Brain microvascular endothelial cell (primary cell): Measurements from ENCODE around the gene PKHD1.

ENCODE experiments used
- DNase-seq: peaks from one replicate; pipeline ENCODE4 v3.0.0-alpha.2; 2020
- H3K27ac ChIP-seq: fragments of 250-450 bp; sonication (Bioruptor Pico); 2 replicates; pipeline ENCODE4 v1.5.1; 2020; ENCODE audit warnings: mild to moderate bottlenecking, moderate library complexity
- H3K27me3 ChIP-seq: fragments of 250-450 bp; sonication (Bioruptor Pico); replicated peaks from 2 replicates; pipeline ENCODE4 v1.5.1; 2020; ENCODE audit warnings: mild to moderate bottlenecking
- H3K36me3 ChIP-seq: fragments of 250-450 bp; sonication (Bioruptor Pico); replicated peaks from 2 replicates; pipeline ENCODE4 v1.5.1; 2020; ENCODE audit warnings: mild to moderate bottlenecking
- H3K4me3 ChIP-seq: 2 replicates; pipeline ENCODE4 v1.5.1; 2011; ENCODE audit warnings: low read depth, mild to moderate bottlenecking, control low read depth, low read length, moderate library complexity
- in situ Hi-C: cut with HindIII; loops from 2 replicates; pipeline ENCODE4 v1.10.0; 2017; ENCODE audit warnings: low sequenced_read_pairs, low pct_ligation_motif_present
- TF ChIP-seq, protein P1 (sequence below): IDR thresholded peaks from 2 replicates; pipeline ENCODE4 v1.5.1; 2011; ENCODE audit warnings: low read depth, mild to moderate bottlenecking, moderate library complexity, low read length, control low read depth, inconsistent platforms; ENCODE audit errors: missing control alignments

PKHD1 gene

DNA sequence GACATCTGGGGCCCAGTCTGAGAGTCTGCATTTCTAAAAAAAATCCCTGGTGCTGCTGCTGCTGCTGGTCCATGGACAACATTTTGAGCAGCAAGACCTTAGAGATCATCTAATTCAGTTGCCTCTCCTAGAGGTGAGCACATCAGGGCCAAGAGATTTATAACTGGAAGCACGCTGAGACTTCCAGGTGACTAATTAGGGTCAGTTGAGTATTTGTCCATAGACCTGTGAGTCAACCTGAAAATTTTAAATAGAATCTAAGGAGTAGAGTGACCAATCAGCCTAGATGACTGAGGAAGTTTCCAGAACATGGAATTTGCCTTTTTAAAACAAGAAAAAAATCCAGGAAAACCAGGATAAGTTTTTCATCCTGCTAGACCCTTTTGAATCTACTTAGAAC is 221.4 kb downstream of the PKHD1 start:
- H3K27me3 ChIP-seq = no peaks in the 10 kb centered on the region
- H3K27ac ChIP-seq = no peak overlapping the region
- no peak overlapping the region for H3K4me3 ChIP-seq
- in situ Hi-C loops = no loop called here
- TF ChIP-seq, protein P1, sequence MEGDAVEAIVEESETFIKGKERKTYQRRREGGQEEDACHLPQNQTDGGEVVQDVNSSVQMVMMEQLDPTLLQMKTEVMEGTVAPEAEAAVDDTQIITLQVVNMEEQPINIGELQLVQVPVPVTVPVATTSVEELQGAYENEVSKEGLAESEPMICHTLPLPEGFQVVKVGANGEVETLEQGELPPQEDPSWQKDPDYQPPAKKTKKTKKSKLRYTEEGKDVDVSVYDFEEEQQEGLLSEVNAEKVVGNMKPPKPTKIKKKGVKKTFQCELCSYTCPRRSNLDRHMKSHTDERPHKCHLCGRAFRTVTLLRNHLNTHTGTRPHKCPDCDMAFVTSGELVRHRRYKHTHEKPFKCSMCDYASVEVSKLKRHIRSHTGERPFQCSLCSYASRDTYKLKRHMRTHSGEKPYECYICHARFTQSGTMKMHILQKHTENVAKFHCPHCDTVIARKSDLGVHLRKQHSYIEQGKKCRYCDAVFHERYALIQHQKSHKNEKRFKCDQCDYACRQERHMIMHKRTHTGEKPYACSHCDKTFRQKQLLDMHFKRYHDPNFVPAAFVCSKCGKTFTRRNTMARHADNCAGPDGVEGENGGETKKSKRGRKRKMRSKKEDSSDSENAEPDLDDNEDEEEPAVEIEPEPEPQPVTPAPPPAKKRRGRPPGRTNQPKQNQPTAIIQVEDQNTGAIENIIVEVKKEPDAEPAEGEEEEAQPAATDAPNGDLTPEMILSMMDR = no peak
- H3K36me3 ChIP-seq = no peaks in the 10 kb centered on the region
- no peak for DNase-seq

- H3K4me3 ChIP-seq = no peak overlapping the region
- H3K36me3 ChIP-seq = no peaks in the 10 kb centered on the region
- TF ChIP-seq, protein P1 = no peak
- in situ Hi-C loops = no loop called here
- H3K27me3 ChIP-seq = no peaks in the 10 kb centered on the region
- no peak for DNase-seq
- H3K27ac ChIP-seq = no peak overlapping the region
These were observed 222.2 kb downstream of the PKHD1 start for GRCh38 chr6:51865176-51865575.

- Histone ChIP-seq H3K4me3 (no peak overlapping the region), H3K27me3 (no peaks in the 10 kb centered on the region), H3K36me3 (no peaks in the 10 kb centered on the region), H3K27ac (no peak overlapping the region)
- TF ChIP-seq, protein P1 = no peak
- in situ Hi-C loops = no loop called here
- DNase-seq = no peak
These were observed 230.3 kb downstream of the PKHD1 start for GRCh38 chr6:51857134-51857533.

DNA sequence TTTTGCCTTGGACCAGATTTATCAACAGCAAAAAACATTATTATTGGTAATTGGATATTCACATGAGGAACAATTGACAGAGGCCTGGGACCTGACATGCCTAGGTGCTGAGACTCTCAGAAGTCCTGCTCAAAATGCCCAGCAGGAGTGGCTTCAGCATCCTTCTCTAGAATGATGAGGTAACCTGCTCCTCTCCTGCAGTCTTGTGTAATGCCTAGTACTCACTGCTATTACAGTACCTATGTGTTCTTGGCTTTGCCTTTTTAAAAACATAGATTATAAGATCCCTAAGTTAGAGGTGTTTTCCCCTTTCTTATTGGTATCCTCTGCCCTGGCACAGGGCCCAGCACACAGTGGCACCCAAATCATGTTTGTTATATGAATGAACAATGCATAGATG is 230.9 kb downstream of the PKHD1 start:
- no peak for DNase-seq
- Histone ChIP-seq H3K27ac (no peak overlapping the region), H3K36me3 (no peaks in the 10 kb centered on the region), H3K4me3 (no peak overlapping the region), H3K27me3 (no peaks in the 10 kb centered on the region)
- TF ChIP-seq, protein P1 = no peak
- in situ Hi-C loops = no loop called here

DNA sequence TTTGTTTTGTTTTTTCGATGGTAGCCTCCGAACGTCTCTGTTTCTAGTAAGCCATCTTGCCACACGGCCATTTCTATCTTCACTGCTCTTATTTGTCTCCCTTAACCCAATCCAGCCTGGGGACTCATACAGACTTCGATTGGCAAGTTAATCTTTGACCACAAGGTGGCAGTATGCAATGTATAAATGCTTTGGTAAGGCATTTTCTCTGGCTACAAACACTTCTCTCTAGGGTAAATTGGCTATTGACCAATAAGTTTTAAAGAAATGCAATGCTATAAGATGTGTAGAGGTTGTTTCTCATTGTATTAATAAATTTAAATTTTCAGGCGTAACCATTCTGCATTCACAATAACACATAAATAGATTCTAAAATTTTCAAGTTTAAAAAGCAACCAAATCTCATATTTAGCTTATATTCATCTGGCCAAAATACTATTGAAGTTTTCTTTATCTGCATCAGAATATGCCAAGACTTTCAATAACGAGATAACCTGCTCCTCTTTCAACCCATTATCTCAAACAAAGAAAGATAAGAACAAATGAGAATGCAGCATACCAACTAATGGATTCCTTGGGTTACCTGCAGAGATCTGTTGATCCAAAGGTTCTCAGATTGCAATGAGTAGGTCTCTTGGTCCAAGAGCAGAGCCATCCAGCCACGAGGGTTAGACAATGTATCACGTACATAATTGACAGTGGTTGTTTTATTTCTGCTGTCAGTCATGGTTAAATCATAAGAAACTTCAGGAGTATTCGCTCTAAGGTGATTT is 231.9 kb downstream of the PKHD1 start:
- H3K27ac ChIP-seq = no peak overlapping the region
- peak; percentile 49 for DNase-seq
- in situ Hi-C loops = no loop called here
- H3K36me3 ChIP-seq = no peaks in the 10 kb centered on the region
- TF ChIP-seq, protein P1 = peak; percentile 57
- H3K4me3 ChIP-seq = no peak overlapping the region
- no peaks in the 10 kb centered on the region for H3K27me3 ChIP-seq

DNA sequence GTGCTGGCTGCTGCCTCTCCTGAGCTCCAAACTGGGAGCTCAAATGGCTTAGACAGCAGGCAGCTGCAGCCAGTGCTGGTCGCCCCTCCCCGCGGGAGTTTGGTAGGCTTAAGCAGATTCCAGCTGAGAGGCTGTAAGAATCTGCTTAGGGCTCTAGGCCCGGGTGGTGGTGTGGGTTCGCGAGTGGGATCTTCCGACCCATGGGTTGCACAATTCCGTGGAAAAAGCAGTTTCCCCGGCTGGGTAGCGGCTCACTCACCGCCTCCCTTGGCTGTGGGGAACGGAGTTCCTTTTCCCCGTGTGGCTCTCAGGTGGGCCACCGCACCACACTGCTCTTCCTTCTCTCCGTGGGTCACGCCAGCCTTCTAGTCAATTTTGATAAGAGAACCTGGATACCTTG is 232.5 kb downstream of the PKHD1 start:
- Histone ChIP-seq H3K4me3 (no peak overlapping the region), H3K27ac (no peak overlapping the region), H3K36me3 (no peaks in the 10 kb centered on the region), H3K27me3 (no peaks in the 10 kb centered on the region)
- in situ Hi-C loops = no loop called here
- DNase-seq = no peak
- TF ChIP-seq, protein P1 = no peak
